HG02981 (cell line): Measurements from ENCODE around the gene METTL25.

Experiments
- ATAC-seq: cut with Tn5 transposase; IDR thresholded peaks from one replicate; pipeline ENCODE4 v1.9.1; 2021; ENCODE audit warnings: mild to moderate bottlenecking, moderate library complexity; ENCODE audit not compliant: unreplicated experiment

METTL25 gene

GRCh38 chr12:82523996-82524395 is 165.7 kb downstream of the METTL25 start:
- no peak for ATAC-seq

GRCh38 chr12:82524641-82525040 is 166.3 kb downstream of the METTL25 start:
- ATAC-seq = no peak

GRCh38 chr12:82525616-82526015 is 167.3 kb downstream of the METTL25 start:
- no peak for ATAC-seq

- no peak for ATAC-seq
Observed at GRCh38 chr12:82527165-82527780, 168.9 kb downstream of the METTL25 start.
